GM18526 (cell line): ENCODE results near the gene NAALADL2.

Source experiments
- POLR2A ChIP-seq: IDR thresholded peaks from 3 replicates; pipeline ENCODE4 v1.6.1; 2011; ENCODE audit not compliant: insufficient read length; ENCODE audit errors: extremely low read depth

NAALADL2 gene

DNA sequence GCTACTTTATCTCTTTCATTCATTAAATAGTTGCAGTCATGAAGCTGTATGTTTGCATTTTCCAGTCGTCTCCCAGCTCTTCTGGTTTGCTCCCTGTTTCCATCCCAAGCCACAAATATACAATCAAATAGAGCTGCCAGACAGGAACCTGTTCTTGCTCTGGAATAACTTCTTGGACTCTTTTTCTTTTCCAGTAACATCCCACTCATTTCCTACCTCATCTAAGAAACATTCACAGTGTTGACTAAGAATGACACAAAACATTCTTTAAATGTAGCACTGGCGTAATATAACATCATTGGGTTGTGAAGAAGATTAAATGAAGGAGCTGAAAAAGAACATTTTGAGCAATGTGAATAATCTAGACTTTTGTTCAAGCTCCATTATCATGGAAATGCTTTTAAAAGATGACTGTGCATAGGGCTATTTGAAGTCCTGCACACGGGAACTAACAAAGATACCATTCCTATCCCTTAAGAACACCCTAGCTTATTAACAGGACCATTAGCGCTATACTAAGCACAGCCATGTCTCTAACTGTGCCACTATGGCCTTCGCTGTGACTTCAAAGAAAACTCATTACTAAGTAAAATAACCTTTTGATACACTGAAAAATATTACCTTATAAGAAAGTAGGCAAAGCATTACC is 574.0 kb downstream of the NAALADL2 start:
- no peak for TF ChIP-seq POLR2A

DNA sequence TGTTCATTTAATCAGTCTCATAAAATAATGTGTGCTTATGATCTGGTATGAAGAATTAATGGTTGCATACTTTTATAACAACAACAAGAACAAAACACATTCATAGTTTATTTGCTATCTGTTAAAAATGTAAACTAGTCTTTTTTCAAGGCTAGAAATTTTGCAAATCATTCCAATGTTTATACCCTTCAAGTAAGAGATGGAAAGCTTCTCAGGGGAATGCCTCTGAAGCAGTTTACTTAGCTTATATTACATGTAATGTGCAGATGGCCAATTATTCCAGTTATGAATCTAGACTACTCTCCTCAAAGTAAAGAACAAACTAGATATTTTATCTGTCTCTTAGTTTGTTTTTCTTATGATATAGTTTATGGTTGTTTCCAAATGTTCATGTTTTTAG is 575.4 kb downstream of the NAALADL2 start:
- TF ChIP-seq POLR2A, result no peak

DNA sequence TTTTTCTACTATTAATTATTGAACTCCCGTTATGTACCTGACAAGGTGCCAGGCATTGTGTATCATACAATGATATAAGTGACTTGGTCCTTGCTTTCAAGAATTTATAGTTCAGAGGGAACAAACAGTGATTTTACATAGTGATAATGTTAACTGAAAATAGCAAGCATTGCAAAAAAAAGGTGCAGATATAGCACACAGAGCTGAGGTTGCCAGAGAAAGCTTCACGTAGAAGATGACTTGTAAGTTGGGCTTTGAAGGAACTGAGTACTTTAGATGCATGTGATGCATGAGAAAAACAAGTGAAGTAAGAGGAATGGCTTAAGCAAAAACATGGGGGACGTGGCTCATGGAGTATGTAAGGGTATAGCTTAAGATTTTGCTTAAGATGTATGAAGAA is 584.5 kb downstream of the NAALADL2 start:
- TF ChIP-seq POLR2A, result no peak

DNA sequence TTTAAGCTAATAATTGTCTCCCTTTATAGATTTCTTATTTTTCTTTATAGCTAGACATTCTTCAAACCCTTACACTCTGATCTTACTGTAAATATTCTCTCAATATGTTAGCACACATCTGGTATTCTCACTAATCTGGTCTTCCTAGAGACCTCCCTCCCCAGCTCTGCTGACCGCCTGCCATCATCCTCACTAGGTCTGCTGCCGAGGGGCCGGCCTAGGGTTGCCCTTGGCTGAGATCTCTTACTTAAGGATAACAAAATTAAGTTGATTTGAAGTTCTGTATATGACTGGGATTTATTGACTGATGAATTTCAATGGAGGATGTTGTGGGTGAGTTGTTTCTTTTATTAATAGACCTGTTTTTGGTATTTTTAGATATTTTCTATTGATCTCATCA is 586.6 kb downstream of the NAALADL2 start:
- no peak for TF ChIP-seq POLR2A

DNA sequence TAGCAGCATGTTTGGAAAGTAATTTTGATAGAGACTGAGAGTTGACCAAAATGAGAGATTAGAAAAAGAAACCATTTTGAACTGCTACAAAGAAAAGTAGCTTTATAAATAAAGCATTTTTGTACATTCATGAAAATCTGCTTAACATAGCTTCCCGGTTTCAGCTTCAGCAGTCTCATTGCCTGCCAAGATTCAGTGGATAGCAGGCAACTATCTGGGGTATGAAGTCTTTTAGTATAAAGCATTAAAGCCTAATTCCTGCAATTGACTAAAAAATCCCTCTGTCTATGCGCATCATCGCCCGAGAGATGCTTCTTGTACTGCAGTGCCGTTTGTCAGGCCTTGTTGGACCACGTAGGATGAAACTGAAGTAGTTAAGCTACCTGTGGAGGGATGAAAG is 588.4 kb downstream of the NAALADL2 start:
- TF ChIP-seq POLR2A, result no peak

DNA sequence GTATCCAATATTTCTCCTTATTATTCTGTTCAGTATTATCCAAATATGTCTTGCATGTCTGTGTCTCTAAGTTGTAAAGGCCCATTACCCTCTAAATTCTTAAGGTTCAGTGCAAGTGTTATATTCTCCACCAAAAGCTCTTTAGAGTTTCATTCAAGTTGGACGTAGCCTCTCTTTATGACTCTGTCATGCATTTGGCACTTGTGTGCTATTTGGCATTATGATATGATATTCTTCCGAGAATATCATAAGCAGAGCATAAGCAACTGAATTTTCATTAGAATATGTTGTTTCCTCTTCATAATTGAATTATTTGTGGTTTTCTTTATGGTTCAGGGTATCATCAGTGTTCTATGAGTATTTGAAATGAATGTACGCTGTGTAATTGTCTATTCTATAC is 594.2 kb downstream of the NAALADL2 start:
- TF ChIP-seq POLR2A, result no peak

DNA sequence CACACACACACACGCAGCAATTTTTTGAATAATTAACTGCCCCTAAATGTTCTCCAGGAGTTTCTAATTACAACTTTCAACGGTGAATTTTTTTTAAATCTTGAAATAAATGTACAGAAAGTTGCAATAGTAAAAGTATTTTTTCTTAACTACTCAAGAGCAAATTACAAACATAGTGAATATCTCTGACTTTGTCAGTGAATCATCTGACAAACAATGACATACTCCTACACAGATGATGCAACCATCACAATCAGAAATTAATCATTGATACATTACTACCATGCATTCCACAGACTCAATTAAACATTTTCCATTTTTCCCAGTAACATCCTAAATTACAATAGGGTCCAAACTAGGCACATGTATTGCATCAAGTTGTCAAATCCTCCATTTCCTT is 597.3 kb downstream of the NAALADL2 start:
- no peak for TF ChIP-seq POLR2A

DNA sequence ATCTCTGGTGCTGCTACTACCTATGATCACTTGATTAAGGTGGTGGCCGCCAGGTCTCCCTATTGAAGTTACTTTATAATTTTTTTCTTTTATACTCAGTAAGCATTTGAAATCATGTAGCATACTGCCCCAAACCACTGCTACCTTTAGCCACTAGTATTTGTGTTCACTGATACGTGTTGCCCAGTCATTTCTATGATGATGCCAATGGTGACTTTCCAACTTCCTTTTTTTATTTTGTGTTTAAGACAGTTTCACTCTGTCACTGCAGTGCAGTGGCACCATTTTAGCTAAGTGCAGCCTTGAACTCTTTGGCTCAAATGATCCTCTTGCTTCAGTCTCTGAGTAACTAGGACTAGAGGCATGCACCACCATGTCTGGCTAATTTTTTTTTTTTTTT is 598.2 kb downstream of the NAALADL2 start:
- TF ChIP-seq POLR2A, result no peak

DNA sequence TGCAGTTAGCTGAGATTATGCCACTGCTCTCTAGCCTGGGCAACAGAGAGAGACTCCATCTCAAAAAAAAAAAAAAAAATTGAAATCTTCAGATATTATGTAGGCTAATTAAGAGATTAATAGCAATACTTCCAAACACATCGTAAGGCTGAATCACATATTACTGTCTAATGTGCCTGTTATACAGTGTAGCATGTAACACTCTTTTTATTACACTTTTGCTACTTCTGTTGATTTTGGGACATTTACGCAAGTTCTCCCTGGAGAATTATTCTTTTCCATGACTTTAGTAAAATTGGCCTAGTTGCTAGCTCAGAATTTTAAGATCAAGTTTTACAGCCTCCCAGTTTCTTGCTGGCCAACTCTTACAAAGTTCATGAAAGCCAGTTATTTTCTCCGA is 605.2 kb downstream of the NAALADL2 start:
- TF ChIP-seq POLR2A, result no peak

DNA sequence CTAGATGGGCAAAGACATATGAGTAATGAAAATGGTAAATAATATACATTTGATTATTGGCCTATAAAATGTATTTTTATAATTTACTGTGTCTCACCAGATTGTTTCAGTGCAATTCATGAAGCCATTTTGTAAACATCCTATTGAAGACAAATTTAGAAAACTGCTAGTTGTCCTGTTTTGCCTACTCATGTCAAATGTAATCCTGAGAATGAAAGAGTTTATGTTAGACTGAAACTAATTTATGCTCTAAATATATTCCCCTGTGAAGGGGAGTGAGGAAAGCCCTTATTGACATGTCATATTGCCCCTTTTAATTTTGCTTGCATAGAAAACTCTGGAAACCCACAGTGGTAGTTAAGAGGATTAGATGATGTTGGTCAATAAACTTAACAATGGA is 610.0 kb downstream of the NAALADL2 start:
- TF ChIP-seq POLR2A, result no peak

DNA sequence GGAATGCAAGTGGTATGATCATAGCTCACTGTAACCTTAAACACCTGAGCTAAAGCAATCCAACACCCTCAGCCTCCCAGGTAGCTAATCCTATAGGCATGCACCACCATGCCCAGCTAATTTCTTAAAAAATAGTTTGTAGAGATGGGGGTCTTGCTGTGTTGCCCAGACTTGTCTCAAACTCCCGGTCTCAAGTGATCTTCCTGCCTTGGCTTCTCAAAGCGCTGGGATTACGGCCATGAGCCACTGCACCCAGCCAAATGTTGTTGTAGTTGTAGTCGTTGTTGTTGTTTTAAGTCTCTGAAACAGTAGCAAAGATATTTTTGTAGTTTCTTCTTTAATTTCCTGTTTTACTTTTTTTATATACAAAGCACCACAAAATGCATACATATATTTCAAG is 616.6 kb downstream of the NAALADL2 start:
- no peak for TF ChIP-seq POLR2A

DNA sequence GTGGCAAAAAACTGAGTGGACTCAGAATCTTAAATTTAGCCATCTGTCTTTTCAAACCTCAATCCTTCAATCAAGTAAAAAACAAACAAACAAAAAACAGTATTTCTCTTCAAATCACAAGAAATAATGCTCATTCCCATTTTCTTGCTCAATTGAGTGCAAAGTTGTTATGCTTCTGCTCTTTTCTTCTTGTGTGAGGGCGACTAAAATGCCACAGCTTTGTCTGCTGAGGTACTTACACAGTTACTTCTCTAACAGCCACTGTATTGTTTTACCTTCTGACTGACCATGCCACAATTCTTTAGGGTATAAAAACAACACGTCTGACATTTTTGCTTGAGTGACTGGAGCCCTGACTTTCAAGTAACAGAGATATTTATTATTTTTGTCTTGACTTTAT is 617.4 kb downstream of the NAALADL2 start:
- no peak for TF ChIP-seq POLR2A

DNA sequence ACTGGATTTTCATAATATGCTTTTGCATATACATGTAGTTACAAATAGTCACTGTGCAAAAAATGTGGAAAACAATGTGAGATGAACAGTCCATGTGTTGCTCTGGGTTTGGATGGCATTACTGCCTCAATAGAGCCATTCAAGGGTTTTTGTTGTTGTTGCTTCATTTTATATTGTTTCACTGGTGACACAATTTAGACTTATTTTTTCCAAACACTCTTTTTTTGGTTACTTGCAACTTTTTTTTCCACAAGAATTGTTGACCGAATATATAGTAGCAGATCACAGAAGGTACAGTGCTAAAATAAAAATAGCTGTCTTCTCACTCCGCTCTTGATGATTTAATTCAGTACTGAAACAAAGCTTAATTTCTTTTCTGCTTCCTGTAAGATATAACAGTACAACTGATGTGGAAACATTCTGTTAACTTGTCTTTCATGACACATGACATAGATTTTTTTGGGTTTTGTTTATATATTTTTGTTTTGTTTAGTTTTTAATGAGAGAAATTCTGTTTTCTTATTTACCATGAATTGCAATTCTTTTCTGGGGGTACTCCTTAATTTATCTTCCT is 618.6 kb downstream of the NAALADL2 start:
- TF ChIP-seq POLR2A, result no peak

DNA sequence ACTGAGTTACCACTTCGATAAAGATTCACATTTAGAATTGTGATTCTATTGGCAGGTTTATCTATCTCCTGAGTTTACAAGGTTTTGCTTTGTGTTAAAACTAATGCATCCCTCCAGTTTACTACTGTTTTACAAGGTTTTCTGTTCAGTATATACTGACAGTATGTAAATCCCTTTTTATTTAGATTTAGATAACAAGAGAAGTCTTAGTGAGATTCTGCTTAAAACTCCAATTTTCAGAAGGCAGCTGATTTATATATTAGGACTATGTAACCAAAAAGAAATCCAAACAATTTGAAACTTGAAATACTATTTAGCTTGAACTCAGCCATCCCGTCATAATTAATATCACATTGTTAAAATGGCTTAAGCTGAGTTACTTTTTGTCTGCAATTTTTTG is 619.2 kb downstream of the NAALADL2 start:
- TF ChIP-seq POLR2A, result no peak

DNA sequence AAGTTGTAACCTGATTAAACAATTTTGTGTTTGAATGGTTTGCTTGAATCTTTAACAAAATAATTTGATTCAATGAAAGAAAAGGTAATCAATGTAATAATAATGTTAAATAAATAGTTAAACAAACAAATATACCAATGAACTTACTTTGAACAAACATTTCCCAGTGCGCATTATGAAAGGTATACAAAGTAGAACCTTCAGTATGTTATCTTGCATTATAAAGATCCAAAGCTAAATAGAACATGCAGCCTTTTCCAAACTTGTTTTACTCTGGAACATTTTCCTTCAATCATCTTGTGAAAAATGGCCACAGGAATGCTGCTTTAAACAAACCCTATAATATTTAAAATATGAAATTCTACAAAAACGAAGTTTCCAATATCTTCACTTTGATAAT is 620.0 kb downstream of the NAALADL2 start:
- no peak for TF ChIP-seq POLR2A

DNA sequence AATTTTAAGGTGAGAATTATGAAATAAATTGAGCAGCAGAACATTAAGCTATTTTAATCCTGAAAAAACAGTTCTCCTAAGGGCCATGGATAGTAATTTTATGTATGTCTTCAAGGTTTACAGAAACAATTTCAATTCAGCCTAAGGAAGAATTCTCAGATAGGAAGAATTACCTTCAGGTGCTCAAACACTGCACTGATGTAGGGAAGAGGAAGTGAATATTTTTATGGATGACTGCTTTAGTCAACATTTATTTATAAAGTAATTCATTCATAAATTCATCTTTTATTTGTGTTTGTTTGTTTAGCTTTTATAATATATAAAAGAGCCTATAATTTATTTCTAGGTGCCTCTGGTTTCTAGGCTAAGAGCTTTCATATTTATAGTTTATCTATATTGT is 620.7 kb downstream of the NAALADL2 start:
- no peak for TF ChIP-seq POLR2A

DNA sequence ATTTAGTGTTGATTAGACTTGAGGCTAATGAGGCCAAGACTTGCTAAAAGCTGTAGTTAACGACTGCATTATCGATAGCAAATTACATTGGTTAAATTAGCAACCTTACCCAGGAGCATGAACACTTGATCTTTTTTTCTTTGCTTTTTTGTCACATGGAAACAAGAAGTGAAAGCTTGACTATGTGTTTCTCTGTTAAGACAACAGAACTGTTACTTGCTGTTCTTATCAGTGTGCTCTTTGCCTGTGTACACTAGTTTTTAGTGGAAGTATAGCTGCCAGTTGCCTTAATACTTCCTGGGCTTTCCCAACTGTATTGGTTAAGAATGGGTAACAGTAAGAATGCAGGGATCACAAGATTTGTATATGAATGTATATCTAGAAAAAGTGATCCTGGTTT is 625.5 kb downstream of the NAALADL2 start:
- TF ChIP-seq POLR2A, result no peak
